Right kidney (tissue), 9 donors: ENCODE data around the gene ZNRF1.
"Not testable (repeated sequence)": the region's sequence is repeated elsewhere in the genome, so short reads cannot be mapped to it uniquely, and the experiment has no call there.

Experiments used
- DNase-seq: peaks from one replicate; pipeline ENCODE4 v3.0.0-alpha.2; 2016
- long read RNA-seq, 8 donors: transcript quantifications; one replicate each; lab custom pipeline, GENCODE V29; 2026

The ZNRF1 gene
- long read RNA-seq, donor 1, full-length matches to known transcripts = 31 of 38 reads
- long read RNA-seq, donor 1, partial matches to known transcripts = 7 of 38 reads
- long read RNA-seq, donor 1, other reads (novel, unspliced or antisense) = 0 of 38 reads
- long read RNA-seq, donor 2, full-length matches to known transcripts = 29 of 29 reads
- long read RNA-seq, donor 2, partial matches to known transcripts = 0 of 29 reads
- long read RNA-seq, donor 2, other reads (novel, unspliced or antisense) = 0 of 29 reads
- long read RNA-seq, donor 3, full-length matches to known transcripts = 19 of 19 reads
- long read RNA-seq, donor 3, partial matches to known transcripts = 0 of 19 reads
- long read RNA-seq, donor 3, other reads (novel, unspliced or antisense) = 0 of 19 reads
- long read RNA-seq, donor 4, full-length matches to known transcripts = 29 of 29 reads
- long read RNA-seq, donor 4, partial matches to known transcripts = 0 of 29 reads
- long read RNA-seq, donor 4, other reads (novel, unspliced or antisense) = 0 of 29 reads
- long read RNA-seq, donor 5, full-length matches to known transcripts = 20 of 20 reads
- long read RNA-seq, donor 5, partial matches to known transcripts = 0 of 20 reads
- long read RNA-seq, donor 5, other reads (novel, unspliced or antisense) = 0 of 20 reads
- long read RNA-seq, donor 6, full-length matches to known transcripts = 33 of 33 reads
- long read RNA-seq, donor 6, partial matches to known transcripts = 0 of 33 reads
- long read RNA-seq, donor 6, other reads (novel, unspliced or antisense) = 0 of 33 reads
- long read RNA-seq, donor 7 = 0 reads
- long read RNA-seq, donor 8, full-length matches to known transcripts = 36 of 36 reads
- long read RNA-seq, donor 8, partial matches to known transcripts = 0 of 36 reads
- long read RNA-seq, donor 8, other reads (novel, unspliced or antisense) = 0 of 36 reads

DNA sequence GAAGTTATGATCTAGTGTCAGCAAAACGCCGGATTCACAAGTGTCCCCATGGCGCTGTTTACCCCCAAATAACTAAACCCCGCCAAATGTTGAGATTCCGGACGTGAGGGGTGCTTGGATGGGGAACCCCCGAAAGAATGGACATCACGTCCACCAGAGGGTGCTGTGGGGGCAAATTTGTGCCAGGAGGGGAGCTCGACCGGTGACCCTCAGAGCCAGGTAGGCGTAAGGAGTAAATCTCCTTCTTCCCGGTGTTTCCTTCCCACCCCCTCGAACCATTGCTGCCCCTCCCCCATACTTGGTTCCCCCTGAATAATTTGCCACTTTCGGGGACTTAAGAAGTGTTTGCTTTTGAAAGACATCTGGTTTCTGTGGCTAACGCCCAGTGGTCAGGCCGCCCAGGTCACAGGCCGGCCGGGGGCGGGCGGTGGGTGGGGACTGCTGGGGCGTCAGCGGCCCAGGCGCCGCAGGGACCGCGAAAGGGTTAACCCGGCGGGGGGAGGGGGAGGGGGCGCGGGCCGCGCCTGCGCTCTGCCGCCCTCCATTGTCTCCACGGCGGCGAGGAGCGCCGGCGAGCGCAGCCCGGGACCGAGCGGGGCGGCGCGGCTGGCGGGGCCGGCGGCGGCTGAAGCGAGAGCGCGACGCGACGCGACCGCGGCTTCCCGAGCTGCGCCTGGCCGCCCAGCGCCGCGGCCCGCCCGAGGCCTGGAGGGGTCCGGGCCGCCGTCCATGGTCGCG, at the start of gene ZNRF1:
TSS of gene ZNRF1 (plus strand) at position 544 of the 738 bp plus-strand sequence. CDS start 648 bp downstream, outside the sequence.
- peak; percentile 69 for DNase-seq

DNA sequence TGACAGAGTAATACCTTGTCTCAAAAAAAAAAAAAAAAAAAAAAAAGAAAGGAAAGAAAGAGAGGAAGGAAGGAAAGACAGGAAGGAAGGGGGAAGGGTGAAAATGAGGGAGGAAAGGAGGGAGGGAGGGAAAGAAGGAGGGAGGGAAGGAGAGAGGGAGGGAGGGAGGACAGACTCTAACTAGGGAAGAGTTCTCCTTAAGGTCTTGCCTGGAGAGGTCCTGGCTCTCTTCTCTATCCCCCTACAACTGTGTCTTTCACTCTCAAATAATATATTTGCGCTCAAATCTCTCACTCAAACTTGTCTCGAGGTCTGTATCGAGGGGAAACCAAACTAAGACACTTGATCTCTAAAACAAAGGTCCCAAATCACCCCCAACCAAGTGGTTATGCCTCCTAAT, 49.5 kb upstream of the ZNRF1 start:
- no peak for DNase-seq

DNA sequence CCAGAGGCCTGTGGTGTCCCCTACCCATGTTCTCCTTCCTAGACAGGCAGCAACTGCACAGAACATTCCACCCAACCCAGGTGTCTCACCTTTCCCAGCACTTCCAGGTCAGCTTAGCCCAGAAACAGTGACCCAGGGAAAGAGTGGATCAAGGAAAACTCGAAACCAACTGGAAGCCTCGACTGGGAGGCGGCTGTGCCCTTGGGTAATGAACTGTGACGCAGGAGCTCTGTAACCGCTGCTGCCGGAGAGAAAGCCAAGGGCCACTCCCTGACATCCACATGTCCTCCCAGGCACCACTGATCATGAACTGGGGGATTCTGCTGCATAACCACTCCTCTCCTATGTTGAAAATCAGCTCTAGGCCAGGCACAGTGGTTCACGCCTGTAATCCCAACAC, 48.3 kb upstream of the ZNRF1 start:
- peak; percentile 12 for DNase-seq

DNA sequence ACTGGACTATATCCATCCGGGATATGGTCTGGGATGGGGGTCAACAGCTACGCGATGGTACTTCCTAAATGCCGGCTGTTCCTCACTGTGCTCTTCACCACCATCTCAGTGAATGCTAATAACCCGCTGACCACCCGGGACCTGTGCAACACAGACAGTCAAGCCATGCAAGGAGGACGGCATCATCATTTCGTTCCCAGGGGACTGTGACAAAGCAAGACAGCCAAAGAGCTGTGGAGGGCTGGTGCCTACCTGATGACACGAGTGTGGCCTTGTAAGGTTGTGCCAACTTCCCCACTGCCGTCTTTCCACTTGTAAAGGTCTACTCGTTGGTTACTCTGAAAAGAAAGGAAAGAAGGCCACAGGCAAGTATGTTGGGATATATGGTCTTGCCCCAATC, 47.6 kb upstream of the ZNRF1 start:
- no peak for DNase-seq

DNA sequence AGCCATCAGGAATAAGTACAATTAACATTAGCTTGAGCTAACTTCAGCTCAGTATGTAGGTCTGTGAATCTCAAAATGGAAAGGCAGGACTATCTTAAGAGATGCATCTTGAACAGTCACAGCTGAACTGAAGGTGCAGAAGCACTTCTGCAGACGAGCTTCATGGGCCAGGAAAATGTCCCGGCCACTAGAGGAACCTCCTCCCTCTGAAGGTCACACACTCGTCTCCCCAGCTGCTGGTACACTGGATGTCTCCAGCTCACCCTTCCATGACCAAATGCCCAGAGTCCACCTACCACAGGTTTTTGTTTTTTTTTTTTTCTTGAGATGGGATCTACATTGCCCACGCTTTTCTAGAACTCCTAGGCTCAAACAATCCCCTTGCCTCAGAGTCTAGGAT, 47.1 kb upstream of the ZNRF1 start:
- no peak for DNase-seq

DNA sequence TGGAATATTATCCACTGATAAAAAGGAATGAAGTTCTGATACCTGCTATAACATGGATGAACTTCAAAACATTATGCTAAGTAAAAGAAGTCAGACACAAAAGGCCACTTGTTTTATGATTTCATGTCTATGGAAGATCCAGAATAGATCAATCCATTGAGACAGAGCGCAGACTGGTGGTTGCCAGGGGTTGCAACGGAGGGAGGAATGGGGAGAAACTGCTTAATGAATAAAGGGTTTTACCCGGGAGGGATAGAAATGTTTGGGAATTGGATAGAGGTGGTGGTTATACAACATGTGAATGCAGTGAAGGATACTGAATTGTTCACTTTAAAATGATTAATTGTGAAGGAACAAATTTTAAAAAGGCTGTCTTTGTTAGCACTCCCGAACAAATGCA, 44.1 kb upstream of the ZNRF1 start:
- DNase-seq = no peak

DNA sequence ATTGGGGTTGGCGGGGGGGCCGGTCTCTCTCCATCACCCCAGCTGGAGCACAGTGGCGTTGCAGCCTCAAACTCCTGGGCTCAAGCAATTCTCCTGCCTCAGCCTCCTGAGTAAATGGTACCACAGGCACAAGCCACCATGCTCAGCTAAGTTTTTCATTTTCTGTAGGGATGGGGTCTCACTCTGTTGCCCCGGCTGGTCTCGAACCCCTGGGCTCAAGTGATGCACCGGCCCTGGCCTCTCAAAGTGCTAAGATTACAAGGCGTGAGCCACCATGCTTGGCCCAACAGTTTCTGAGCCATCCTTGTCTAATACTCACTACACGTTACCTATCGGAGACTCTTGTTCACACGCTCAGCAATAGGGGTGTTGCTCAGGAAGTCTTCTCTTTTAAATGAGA, 25.5 kb upstream of the ZNRF1 start:
- no peak for DNase-seq

DNA sequence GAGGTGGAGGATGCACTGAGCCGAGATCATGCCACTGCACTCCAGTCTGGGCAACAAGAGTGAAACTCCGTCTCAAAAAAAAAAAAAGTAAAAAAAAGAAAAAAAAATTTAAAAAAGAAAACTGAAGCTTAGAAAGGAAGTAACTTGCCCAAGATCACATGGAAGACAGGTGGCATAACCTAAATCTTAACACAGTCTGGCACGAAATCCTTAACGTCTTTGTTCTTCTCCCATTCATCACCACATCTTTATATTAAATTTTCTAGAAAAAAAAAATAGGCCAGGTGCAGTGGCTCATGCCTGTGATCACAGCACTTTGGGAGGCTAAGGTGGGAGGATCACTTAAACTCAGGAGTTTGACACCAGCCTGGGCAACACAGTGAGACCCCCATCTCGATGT, 23.2 kb upstream of the ZNRF1 start:
- DNase-seq = no peak

DNA sequence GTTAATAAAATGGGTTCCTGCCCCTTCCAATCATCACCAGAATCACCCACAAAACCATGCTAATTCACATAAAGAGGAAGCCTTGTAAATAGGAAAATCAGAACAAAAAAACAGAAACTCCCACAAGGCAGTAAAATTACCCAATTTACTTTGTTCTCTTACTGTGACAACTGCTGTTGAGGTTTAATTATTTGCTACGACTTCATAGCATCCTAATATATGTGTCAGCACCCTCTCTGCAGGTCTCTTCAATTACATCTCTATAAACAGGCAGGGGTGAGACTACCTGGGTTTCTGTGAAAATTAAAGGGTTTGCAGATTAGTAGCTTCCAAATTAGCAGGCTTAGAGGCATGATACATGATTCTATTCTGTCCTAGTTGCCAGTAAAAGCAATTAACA, 16.6 kb upstream of the ZNRF1 start:
- DNase-seq = no peak

DNA sequence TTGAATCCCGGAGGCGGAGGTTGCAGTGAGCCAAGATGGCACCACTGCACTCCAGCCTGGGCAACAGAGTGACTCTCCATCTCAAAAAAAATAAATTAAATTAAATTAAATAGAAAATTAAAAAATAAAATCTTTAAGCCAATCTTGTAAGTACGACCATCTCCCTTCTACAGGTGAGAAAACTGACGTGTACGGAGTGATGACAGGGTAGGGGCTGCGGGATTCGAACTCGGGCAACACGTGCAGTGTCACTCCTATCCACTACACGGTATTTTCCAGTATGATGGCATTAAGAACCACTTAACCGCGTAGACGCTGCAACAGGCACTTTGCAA, 14.7 kb upstream of the ZNRF1 start:
- no peak for DNase-seq

DNA sequence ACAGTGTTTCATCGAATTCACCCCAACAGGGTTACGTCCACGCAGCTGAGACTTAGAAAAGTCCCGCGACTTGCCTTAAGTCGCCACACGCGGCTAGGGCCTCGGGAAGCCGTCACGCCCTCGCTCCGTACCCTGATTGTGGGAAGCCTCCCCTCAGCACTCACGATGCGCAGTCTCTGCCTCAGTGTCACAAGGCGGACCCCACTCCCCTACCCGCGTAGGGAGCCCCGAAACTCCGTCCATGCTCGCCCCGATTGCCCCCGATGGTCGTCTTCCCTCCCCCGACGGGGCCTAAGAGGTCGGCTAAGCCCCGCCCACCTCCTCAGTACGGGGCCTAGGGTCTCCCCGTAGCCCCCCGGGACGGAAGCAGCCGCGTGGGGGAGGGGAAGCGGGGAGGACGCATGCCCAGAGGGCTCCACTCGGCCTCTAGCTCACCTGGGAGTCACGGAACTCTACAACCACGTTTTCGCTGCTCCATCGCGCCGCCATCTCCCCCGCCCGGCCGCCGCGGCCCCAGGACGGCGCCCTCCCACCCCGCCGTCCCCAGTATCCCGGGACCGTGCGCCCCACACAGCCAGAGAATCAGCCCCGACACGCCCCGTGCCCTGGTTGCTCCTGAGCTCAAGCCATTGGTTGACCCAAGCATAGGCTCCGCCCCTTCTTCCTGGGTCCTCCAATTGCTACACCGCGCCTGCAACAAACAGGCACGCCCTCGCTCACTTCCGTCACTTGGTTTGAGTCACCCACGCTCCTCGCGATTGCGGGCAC, 14.1 kb upstream of the ZNRF1 start, which contains the start of gene WDR59:
TSS of gene WDR59 (minus strand) at position 595 of the 768 bp plus-strand sequence. CDS start at position 489, 106 bp downstream.
- DNase-seq = peak; percentile 80

DNA sequence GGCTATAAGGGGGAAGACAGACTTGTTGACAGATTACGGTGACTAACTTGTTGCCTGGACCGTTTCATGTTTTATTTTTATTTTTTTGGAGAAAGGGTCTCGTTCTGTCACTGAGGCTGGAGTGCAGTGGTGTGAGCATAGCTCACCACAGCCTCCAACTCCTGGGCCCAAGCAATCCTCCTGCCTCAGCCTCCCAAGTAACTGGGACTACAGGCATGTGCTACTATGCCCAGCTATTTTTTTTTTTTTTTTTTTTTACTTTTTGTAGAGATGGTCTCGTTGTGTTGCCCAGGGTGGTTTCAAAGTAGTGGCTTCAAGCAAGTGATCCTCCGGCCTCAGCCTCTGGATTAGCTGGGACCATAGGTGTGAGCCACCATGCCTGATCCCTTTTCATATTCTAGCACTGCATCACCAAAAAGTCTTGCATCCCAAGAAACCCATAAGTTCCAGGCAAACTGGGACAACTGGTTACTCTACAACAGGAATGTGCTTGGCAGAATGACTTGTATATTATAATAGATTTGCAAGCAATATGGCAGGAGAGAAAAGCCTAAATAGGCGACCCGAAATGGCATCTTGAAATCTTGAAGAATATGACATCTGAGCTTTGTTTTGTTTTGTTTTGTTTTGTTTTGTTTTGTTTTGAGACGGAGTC, 11.7 kb upstream of the ZNRF1 start:
- no peak for DNase-seq

DNA sequence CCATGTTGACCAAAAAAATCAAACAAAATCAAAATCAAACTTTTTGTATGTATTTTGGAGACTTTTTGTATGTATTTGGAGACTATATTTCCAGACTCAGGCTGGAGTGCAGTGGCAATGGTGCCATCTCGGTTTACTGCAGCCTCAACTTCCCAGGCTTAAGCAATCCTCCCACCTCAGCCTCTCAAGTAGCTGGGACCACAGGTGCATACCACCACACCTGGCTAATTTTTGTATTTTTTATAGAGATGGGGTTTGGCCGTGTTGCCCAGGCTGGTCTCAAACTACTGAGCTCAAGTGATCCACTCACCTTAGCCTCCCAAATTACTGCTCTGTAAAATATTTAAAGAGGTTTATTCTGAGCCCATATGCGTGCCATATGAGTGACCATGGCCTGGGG, 9.0 kb upstream of the ZNRF1 start:
- not testable (repeated sequence) for DNase-seq

DNA sequence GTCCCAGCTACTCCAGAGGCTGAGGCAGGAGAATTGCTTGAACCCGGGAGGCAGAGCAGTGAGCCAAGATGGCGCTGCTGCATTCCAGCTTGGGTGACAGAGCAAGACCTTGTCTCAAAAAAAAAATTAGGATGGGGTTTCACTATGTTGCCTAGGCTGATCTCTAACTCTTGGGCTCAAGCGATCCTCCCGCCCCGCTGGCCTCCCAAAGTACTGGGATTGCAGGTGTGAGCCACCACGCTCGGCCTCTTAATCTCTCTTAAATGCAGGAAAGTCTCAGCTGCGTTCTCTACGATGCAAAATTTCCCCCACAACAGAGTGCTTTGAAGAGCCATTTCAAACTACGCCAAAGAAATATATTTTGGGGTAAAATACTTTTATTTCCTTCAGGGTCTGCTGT, 8.0 kb upstream of the ZNRF1 start:
- DNase-seq = no peak

DNA sequence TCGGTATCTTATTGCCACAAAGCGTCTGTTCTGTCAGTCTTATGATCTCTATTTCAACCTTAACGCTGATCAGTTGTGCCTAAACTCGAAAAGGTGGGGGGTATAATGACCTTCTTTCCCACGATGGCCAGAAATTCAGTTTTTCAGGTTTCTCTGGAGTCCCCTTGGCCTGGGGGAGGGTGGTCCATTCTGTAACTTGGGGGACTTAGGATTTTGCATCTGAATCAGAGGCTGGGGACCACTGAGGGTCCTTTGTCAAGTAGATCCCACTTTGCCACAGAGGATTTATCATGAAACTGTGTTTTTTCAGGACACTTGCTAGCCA, 7.6 kb upstream of the ZNRF1 start:
- no peak for DNase-seq

DNA sequence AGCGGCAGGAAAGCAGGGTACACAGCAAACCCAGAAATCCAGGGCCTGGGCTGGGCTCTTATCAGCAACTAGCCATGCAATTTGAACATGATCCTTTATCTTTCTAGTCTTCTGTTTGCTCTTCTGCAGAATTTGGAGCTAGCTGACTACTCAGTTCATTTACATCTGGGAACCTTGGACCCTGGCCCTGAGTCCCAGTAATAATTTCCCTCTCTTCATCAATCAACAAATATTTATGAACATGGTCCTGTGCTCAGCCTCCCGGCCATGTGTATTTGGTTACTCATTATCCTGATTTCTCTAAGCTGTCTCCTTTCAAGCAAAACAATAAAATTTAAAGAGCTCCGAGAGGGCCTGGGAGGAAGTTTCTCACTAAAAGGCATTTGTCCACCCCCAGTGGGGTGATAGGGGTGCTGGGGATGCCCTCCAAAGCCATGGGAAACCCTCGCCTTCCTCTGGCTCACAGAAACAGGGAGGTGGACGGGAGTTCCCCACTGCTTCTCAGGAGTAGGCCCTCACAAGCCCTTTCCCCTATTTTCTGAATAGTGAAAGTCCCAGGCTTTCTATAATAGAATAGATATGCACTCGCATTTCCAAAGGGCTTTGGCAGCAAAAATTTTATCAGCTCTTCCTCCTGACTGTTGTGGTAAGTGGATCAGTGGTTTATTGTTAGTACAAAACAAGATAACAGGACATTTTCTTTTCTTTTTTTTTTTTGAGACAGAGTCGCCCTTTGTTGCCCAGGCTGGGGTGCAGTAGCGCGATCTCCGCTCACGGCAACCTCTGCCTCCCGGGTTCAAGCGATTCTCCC, 7.0 kb upstream of the ZNRF1 start:
- DNase-seq = peak; percentile 54

DNA sequence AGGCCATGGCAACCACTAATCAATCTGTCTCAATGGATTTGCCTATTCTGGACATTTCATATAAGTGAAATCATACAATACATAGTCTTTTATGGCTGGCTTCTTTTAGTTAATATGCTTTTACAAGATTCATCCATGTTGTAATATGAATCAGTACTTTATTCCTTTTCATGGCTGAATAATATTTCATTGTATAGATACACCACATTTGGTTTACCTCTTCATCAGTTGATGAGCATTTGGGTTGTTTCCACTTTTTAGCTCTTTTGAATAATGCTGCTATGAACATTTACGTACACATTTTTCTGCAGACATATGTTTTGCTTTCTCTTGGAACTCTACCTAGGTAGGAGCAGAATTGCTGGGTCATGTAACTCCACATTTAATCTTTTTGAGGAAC, 2.8 kb upstream of the ZNRF1 start:
- no peak for DNase-seq

DNA sequence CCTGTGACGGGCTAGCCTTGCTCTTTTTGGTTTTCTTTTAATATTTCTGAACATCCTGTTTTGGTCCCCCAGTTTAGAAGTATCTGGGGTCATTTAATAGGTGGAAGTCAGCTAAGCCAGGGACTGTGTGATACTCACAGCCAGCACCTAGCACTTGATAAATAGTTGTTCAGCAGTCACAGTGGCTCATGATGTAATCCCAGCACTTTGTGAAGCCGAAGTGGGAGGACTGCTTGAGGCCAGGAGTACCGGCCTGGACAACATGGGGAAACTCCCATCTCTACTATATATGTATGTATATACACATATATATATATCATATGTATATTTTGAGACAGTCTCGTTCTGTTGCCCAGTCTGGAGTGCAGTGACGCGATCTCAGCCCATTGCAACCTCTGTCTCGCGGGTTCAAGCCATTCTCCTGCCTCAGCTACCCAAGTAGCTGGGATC, 1.8 kb upstream of the ZNRF1 start:
- no peak for DNase-seq

DNA sequence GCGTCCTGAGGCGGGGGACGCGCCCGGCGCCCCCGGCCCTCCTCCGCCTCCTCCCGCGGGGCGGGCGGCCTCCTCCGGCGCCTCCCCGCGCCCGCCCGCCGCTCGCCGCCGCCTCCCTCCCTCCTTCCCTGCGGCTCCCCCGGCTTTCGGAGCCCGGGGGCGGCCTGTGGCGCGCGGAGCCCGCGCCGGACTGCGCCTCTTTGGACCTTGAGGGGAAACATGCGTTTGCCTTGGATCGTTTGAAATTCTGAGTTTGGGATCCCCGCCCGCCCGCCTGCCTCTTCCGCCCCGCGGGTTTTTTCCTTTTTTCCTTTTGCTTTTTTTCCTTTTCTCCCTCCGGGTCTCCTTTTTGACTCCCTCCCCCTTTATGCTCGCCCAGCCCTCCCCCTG, 390 bp downstream of the ZNRF1 start:
- DNase-seq = no peak
